Trophoblast cell (in vitro differentiated cells and primary cell): ENCODE data around the gene F2RL3.

ENCODE experiments used
- DNase-seq, 2 donors: peaks; one replicate each; pipeline ENCODE4 v3.0.0-alpha.2; 2016
- H2AFZ ChIP-seq: 2 replicates; pipeline ENCODE4 v1.6.1; 2013; ENCODE audit warnings: low read length, moderate library complexity, mild to moderate bottlenecking; ENCODE audit not compliant: insufficient read depth, poor library complexity
- H2AK5ac ChIP-seq: 2 replicates; pipeline ENCODE4 v1.6.1; 2013; ENCODE audit warnings: mild to moderate bottlenecking, low read length
- H2BK120ac ChIP-seq: 2 replicates; pipeline ENCODE4 v1.6.1; 2013; ENCODE audit warnings: low read length, mild to moderate bottlenecking, moderate library complexity; ENCODE audit not compliant: insufficient read depth, poor library complexity
- H2BK12ac ChIP-seq: 2 replicates; pipeline ENCODE4 v1.6.1; 2013; ENCODE audit warnings: mild to moderate bottlenecking, low read length, moderate library complexity
- H2BK5ac ChIP-seq: 2 replicates; pipeline ENCODE4 v1.6.1; 2013; ENCODE audit warnings: low read length, low read depth, moderate library complexity, mild to moderate bottlenecking; ENCODE audit not compliant: poor library complexity
- H3K14ac ChIP-seq: 2 replicates; pipeline ENCODE4 v1.6.1; 2013; ENCODE audit warnings: mild to moderate bottlenecking, low read length
- H3K18ac ChIP-seq: 2 replicates; pipeline ENCODE4 v1.6.1; 2013; ENCODE audit warnings: mild to moderate bottlenecking, low read length
- H3K23ac ChIP-seq: 2 replicates; pipeline ENCODE4 v1.6.1; 2013; ENCODE audit warnings: low read length
- H3K27ac ChIP-seq: 2 replicates; pipeline ENCODE4 v1.5.1; 2013; ENCODE audit warnings: low read depth, mild to moderate bottlenecking, inconsistent platforms, low read length, moderate library complexity
- H3K27me3 ChIP-seq: 2 replicates; pipeline ENCODE4 v1.6.1; 2013; ENCODE audit warnings: inconsistent platforms, mild to moderate bottlenecking, low read length, moderate library complexity; ENCODE audit not compliant: insufficient read depth
- H3K36me3 ChIP-seq, 2 experiments: 1 replicate in 1 of 2; 2 replicates in 1 of 2; pipeline ENCODE4 v1.6.1; 2013; ENCODE audit warnings: low read length in 2 of 2, mild to moderate bottlenecking in 2 of 2, moderate library complexity in 1 of 2; ENCODE audit not compliant: insufficient read depth in 2 of 2, control insufficient read depth in 1 of 2
- H3K4ac ChIP-seq: 2 replicates; pipeline ENCODE4 v1.6.1; 2013; ENCODE audit warnings: low read depth, mild to moderate bottlenecking, low read length, moderate library complexity
- H3K4me1 ChIP-seq, 2 experiments: 1 replicate in 1 of 2; 2 replicates in 1 of 2; pipeline ENCODE4 v1.6.1; 2013; ENCODE audit warnings: low read length in 2 of 2, mild to moderate bottlenecking in 2 of 2, moderate library complexity in 1 of 2; ENCODE audit not compliant: insufficient read depth in 2 of 2, control insufficient read depth in 1 of 2
- H3K4me2 ChIP-seq: 2 replicates; pipeline ENCODE4 v1.6.1; 2013; ENCODE audit warnings: inconsistent platforms, mild to moderate bottlenecking, low read length, moderate library complexity
- H3K4me3 ChIP-seq: 2 replicates; pipeline ENCODE4 v1.5.1; 2013; ENCODE audit warnings: mild to moderate bottlenecking, low read depth, low read length, inconsistent platforms
- H3K79me1 ChIP-seq: one replicate; pipeline ENCODE4 v1.6.1; 2013; ENCODE audit warnings: low read length
- H3K79me2 ChIP-seq: 2 replicates; pipeline ENCODE4 v1.6.1; 2013; ENCODE audit warnings: low read length, mild to moderate bottlenecking; ENCODE audit not compliant: control insufficient read depth, insufficient read depth, poor library complexity
- H3K9ac ChIP-seq: 2 replicates; pipeline ENCODE4 v1.6.1; 2013; ENCODE audit warnings: mild to moderate bottlenecking, low read length
- H3K9me3 ChIP-seq: 2 replicates; pipeline ENCODE4 v1.6.1; 2013; ENCODE audit warnings: low read depth, mild to moderate bottlenecking, control low read depth, inconsistent platforms, low read length; ENCODE audit not compliant: insufficient read depth
- H4K12ac ChIP-seq: 2 replicates; pipeline ENCODE4 v1.6.1; 2013; ENCODE audit warnings: low read depth, mild to moderate bottlenecking, low read length, moderate library complexity
- H4K8ac ChIP-seq: 2 replicates; pipeline ENCODE4 v1.6.1; 2013; ENCODE audit warnings: low read depth, mild to moderate bottlenecking, low read length, moderate library complexity
- H4K91ac ChIP-seq: one replicate; pipeline ENCODE4 v1.6.1; 2013; ENCODE audit warnings: low read depth, mild to moderate bottlenecking, low read length, moderate library complexity
- WGBS: extraction: QIAGEN DNeasy Blood & Tissue Kit; methylation state at CpG from one replicate; pipeline ENCODE4 v1.1.7; 2013; ENCODE audit warnings: missing lambda C conversion rate; ENCODE audit not compliant: insufficient read length, insufficient coverage; ENCODE audit errors: extremely low coverage; 5-methylcytosine and 5-hydroxymethylcytosine counted together

Gene F2RL3

DNA sequence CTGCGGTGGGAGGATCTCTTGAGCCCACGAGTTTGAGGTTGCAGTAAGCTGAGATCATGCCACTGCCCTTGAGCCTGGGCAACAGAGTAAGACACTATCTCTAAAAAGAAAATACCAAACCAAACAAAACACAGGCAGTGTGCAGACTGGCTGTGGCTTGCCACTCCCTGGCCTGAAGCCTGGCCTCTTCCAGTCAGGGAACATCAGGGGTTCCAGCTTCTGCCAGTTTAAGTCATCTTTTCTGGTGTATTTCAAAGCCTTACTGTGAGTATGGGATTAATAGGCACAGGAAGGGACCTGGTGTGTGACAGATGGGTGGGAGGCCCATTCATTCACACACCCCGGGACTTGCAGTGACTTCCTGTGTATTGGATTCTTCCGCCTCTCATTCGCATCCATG lies 27.0 kb upstream of the F2RL3 start:
- no peak overlapping the region for H3K27ac ChIP-seq
- H3K79me2 ChIP-seq = no peaks in the 10 kb centered on the region
- no peak overlapping the region for H3K4ac ChIP-seq
- no peak overlapping the region for H4K91ac ChIP-seq
- no peak overlapping the region for H2BK12ac ChIP-seq
- H2AFZ ChIP-seq = no peak overlapping the region
- no peak for DNase-seq
- no peak overlapping the region for H2BK120ac ChIP-seq
- H3K14ac ChIP-seq = no peak overlapping the region
- no peaks in the 10 kb centered on the region for H3K27me3 ChIP-seq
- H3K79me1 ChIP-seq = no peaks in the 10 kb centered on the region
- peaks cover 3% of the 10 kb centered on the region for H3K9me3 ChIP-seq
- H3K4me3 ChIP-seq = no peak overlapping the region
- no peak overlapping the region for H3K23ac ChIP-seq
- H3K9ac ChIP-seq = no peak overlapping the region
- H3K18ac ChIP-seq = no peak overlapping the region
- no CpG with 5 or more reads among the region's 5 CpGs for whole genome bisulfite sequencing
- no peaks in the 10 kb centered on the region for H3K4me1 ChIP-seq
- no peak overlapping the region for H4K12ac ChIP-seq
- no peak overlapping the region for H3K4me2 ChIP-seq
- H2BK5ac ChIP-seq = no peak overlapping the region
- H4K8ac ChIP-seq = no peak overlapping the region
- no peak overlapping the region for H2AK5ac ChIP-seq
- peaks cover 61 to 72% of the 10 kb centered on the region in 2 experiments for H3K36me3 ChIP-seq

DNA sequence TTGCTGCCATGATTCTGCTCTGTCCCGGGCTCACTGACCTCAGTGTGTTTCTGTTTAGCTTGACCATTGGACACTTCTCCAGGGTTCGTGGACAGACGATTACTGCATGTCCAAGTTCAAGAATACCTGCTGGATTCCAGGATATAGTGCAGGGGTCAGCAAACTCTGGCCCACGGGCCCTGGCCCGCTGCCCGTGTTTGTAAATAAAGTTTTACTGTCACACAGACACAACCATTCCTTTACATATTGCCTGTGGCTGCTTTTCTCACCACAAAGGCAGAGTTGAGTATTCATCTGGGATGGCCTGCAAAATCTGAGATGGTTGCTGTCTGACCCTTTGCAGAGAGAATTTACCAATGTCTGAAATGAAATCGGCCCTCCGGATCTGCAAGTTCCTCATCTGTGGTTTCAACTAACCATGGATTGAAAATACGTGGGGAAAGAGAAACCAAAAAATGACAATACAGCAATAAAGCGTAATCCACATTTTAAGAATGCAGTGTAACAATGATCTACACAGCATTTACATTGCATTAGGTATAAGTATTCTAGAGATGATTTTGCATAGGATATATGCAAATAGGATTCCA lies 25.9 kb upstream of the F2RL3 start:
- Histone ChIP-seq H2BK120ac (no peak overlapping the region), H4K8ac (no peak overlapping the region), H3K4ac (no peak overlapping the region), H3K27ac (no peak overlapping the region), H2BK12ac (no peak overlapping the region), H3K4me3 (no peak overlapping the region), H4K91ac (no peak overlapping the region), H3K9ac (no peak overlapping the region), H3K23ac (no peak overlapping the region), H3K18ac (no peak overlapping the region), H3K36me3 (peaks cover 67 to 78% of the 10 kb centered on the region in 2 experiments), H3K79me1 (no peaks in the 10 kb centered on the region), H3K9me3 (peaks cover 3% of the 10 kb centered on the region), H2AK5ac (no peak overlapping the region), H4K12ac (no peak overlapping the region), H3K79me2 (no peaks in the 10 kb centered on the region), H3K14ac (no peak overlapping the region), H3K27me3 (no peaks in the 10 kb centered on the region), H3K4me2 (no peak overlapping the region), H2AFZ (no peak overlapping the region), H3K4me1 (no peaks in the 10 kb centered on the region), H2BK5ac (no peak overlapping the region)
- WGBS = no CpG with 5 or more reads among the region's 10 CpGs
- DNase-seq = no peak

DNA sequence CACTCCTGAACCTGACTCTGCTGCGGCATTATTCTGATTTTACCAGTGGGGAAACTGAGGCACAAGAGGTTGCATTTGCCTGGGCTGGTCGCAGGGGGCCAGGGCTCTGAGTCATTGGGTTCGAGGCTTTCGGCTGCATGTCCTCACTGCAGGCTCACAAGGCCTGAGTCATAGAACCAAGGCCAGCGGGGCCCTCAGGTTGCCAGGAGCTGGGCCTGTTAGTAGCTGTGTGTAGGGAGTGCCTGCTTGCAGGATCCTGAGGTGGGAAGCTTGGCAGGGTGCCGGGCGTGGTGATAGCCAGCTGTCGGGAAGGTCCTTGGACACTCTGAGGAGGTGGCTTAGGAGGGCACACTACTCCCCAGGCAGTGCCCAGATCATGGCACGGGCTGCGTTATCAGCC lies 21.6 kb upstream of the F2RL3 start:
- Histone ChIP-seq H3K23ac (no peak overlapping the region), H2BK5ac (no peak overlapping the region), H3K4me1 (no peaks in the 10 kb centered on the region), H3K18ac (peak overlapping the region; percentile 32), H4K8ac (no peak overlapping the region), H3K9ac (no peak overlapping the region), H2AK5ac (no peak overlapping the region), H3K27me3 (no peaks in the 10 kb centered on the region), H3K14ac (no peak overlapping the region), H3K9me3 (peaks cover 7% of the 10 kb centered on the region), H3K36me3 (peaks cover 83 to 94% of the 10 kb centered on the region in 2 experiments), H4K91ac (no peak overlapping the region), H2BK120ac (no peak overlapping the region), H3K4me3 (no peak overlapping the region), H2AFZ (no peak overlapping the region), H3K4ac (no peak overlapping the region), H4K12ac (no peak overlapping the region), H3K79me1 (no peaks in the 10 kb centered on the region), H3K4me2 (no peak overlapping the region), H3K27ac (no peak overlapping the region), H2BK12ac (no peak overlapping the region), H3K79me2 (no peaks in the 10 kb centered on the region)
- no peak for DNase-seq
- no CpG with 5 or more reads among the region's 10 CpGs for WGBS

DNA sequence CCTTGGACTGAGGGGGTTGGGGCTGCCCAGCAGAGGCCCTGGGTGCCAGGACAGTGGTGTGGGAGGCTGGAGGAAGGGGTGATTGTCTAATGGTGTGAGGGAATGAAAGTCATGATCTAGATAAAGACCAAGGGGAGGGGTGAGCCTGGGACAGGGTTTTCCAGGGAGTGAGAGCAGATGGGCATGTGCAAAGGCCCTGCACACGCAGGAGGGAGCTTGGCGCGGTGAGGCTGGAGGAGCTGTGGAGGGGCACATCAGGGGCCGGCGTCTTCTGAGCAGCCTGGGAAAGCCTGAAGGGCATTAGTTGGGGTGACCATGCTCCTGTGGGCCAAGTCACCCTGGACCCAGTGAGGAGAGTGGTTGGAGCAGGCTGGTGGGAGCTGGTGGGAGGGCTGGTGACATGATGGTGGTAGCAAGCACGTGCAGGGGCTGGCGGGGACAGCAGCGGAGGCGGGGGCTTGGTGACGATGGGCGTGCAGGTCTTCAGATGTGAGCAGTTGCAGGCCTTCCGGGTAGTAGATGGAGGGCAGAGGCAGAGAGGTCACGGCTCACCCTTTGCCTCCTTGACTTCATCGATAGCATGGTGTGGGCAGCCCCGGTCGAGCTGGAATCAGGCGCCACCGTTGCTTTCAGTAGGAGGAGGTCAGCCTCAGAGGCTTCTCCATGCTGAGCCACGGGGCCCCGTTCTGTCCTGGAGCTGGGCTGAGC lies 20.2 kb upstream of the F2RL3 start:
- no peak overlapping the region for H2AFZ ChIP-seq
- no peak overlapping the region for H3K18ac ChIP-seq
- H2BK5ac ChIP-seq = no peak overlapping the region
- H2BK120ac ChIP-seq = no peak overlapping the region
- H3K36me3 ChIP-seq = peaks cover 84 to 92% of the 10 kb centered on the region in 2 experiments
- H3K9me3 ChIP-seq = peaks cover 9% of the 10 kb centered on the region
- H3K27me3 ChIP-seq = no peaks in the 10 kb centered on the region
- no peak overlapping the region for H4K8ac ChIP-seq
- no peak overlapping the region for H2AK5ac ChIP-seq
- no peak overlapping the region for H3K4me3 ChIP-seq
- H3K4me1 ChIP-seq = peaks cover 0 to 3% of the 10 kb centered on the region in 2 experiments
- H3K79me2 ChIP-seq = no peaks in the 10 kb centered on the region
- no peak overlapping the region for H2BK12ac ChIP-seq
- H4K91ac ChIP-seq = no peak overlapping the region
- no peak for DNase-seq
- no peak overlapping the region for H4K12ac ChIP-seq
- no peak overlapping the region for H3K9ac ChIP-seq
- H3K4me2 ChIP-seq = no peak overlapping the region
- H3K4ac ChIP-seq = no peak overlapping the region
- no peak overlapping the region for H3K14ac ChIP-seq
- no peak overlapping the region for H3K27ac ChIP-seq
- WGBS = no CpG with 5 or more reads among the region's 20 CpGs
- H3K23ac ChIP-seq = no peak overlapping the region
- no peaks in the 10 kb centered on the region for H3K79me1 ChIP-seq
